NCI-H69 (cell line): ENCODE measurements around the gene PAX4.
A peak's percentile ranks its signal among the peaks of the same experiment; 100 is the strongest.
"Not testable (repeated sequence)": the region's sequence is repeated elsewhere in the genome, so short reads cannot be mapped to it uniquely, and the experiment has no call there.

Experiments used
- DNase-seq: peaks from one replicate; lab custom pipeline; 2025; lab: John Stamatoyannopoulos, UW

The PAX4 gene

GRCh38 chr7:127585044-127585953 lies 32.6 kb downstream of the PAX4 start, which contains the start of gene GCC1:
Gene GCC1, minus strand, starts transcription at chr7:127585596. Its CDS starts 414 bp downstream, at chr7:127585182.
- DNase-seq: peak; percentile 92

GRCh38 chr7:127584648-127585043 lies 33.3 kb downstream of the PAX4 start:
- no peak for DNase-seq

- no peak for DNase-seq
Observed at GRCh38 chr7:127582361-127582760, 35.6 kb downstream of the PAX4 start.

GRCh38 chr7:127581716-127582115 lies 36.2 kb downstream of the PAX4 start:
- no peak for DNase-seq

- no peak for DNase-seq
Observed at GRCh38 chr7:127580612-127581011, 37.3 kb downstream of the PAX4 start.

DNA sequence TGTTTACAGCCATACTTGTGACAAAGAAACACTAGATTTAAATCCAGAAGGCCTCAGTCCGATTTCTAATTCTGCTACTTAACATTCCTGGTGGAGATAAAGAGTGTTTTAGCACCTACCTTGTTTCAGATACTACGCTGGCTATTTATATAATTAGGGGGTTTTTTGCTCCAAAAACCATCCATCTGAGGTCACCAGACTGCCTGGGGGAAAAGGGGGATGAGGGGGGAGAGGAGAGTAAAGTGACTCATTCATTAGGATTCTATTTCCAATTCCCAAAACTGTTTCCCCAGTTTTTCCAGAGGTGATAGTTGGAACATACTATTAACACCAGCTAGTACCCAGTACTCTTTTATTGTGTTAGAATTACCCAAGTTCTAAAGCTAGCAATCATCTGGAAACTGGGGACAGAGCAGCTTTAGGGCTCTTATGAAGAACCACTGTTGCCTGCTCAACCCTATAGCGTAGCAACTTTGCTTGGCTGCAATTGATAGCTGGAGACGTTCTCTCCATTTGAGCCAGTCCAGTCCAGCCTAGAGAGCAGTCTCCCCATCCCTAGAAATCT lies 39.1 kb downstream of the PAX4 start:
- DNase-seq: peak; percentile 33

DNA sequence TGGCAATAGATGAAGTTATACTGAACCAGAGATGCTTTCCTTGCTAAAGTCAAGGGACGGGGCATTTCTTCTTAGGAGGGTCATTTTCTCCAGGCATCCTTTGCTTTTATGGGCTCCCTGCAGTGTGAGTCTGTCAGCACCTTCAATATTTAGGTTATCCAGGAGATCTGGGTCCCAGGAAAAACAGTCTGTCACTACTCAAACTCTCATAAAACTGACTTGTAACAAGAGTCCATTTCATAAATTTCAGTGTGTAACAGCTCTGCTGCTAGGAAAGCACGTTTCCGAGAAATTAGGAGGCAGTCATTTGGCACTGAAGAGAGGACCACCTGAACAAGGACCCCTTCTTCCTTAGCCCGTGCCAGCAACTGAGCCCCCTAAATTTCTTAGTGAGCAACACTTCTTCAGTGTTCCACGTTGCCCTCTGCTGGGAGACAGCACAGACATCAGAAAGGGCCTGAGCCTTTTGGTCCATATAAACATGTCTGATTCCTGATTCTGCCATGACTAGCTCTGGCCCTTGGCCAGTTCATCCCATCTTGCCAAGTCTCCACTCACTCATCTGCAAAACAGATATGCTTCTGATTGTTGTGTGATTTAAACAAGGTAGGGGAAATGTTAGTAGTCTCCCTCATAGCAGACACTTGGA lies 39.8 kb downstream of the PAX4 start:
- peak; percentile 53 for DNase-seq

DNA sequence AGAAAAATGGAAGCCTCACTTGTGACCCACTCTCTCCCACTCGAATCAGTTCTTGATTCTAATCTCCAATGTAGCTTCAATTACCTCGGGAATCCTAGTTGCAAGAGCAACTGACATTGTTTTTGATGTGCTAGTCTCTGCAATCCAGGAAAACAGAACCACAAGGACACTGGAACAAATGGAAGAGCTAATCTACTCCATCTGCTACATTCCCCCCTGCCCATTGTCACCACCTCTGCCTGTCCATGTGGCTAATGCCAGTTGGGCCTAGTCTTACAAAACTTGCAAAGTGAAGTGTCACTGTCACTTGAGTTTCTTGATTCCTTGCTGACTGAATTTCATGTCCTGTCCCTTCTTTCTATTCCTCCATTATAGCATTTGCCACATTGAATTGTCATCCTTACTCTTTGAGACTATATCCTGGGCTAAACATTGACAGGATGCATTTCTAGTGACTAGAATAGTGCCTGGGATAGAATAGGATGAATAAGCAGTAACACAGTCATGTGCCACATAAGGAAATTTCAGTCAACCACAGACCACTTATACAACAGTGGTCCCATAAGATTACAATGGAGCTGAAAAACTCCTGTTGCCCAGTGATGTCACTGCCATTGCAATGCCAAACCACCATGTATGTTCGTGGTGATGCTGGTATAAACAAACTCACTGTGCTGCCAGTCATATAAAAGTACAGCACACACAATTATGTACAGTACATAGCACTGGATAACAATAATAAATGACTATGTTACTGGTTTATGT lies 46.0 kb downstream of the PAX4 start:
- no peak for DNase-seq

GRCh38 chr7:127568034-127568433 lies 49.9 kb downstream of the PAX4 start:
- not testable (repeated sequence) for DNase-seq

- DNase-seq: peak; percentile 42
Observed at GRCh38 chr7:127566242-127566641, 51.7 kb downstream of the PAX4 start.
